HEK293 (cell line): ENCODE results near the gene COX20.

Experiments used
- BCL11A ChIP-seq: fragments of 450-650 bp; formaldehyde crosslinking; IDR thresholded peaks from 2 replicates; pipeline ENCODE4 v1.5.1; 2016; ENCODE audit warnings: low read depth, missing biosample characterization, missing genetic modification characterization
- KLF8 ChIP-seq: fragments of 450-650 bp; formaldehyde crosslinking; IDR thresholded peaks from 2 replicates; pipeline ENCODE4 v1.5.1; 2016; ENCODE audit warnings: missing biosample characterization, missing genetic modification characterization
- RBAK ChIP-seq: fragments of 450-650 bp; formaldehyde crosslinking; IDR thresholded peaks from 2 replicates; pipeline ENCODE4 v1.5.1; 2016; ENCODE audit warnings: missing biosample characterization, missing genetic modification characterization
- WT1 ChIP-seq: fragments of 450-650 bp; formaldehyde crosslinking; IDR thresholded peaks from 2 replicates; pipeline ENCODE4 v1.5.1; 2016; ENCODE audit warnings: missing biosample characterization, missing genetic modification characterization
- ZBTB20 ChIP-seq: fragments of 450-650 bp; formaldehyde crosslinking; IDR thresholded peaks from 2 replicates; pipeline ENCODE4 v1.5.1; 2016; ENCODE audit warnings: missing biosample characterization, missing genetic modification characterization
- ZNF223 ChIP-seq: fragments of 450-650 bp; formaldehyde crosslinking; IDR thresholded peaks from 2 replicates; pipeline ENCODE4 v1.5.1; 2016; ENCODE audit warnings: missing biosample characterization, missing genetic modification characterization
- ZNF302 ChIP-seq: fragments of 450-650 bp; formaldehyde crosslinking; IDR thresholded peaks from 2 replicates; pipeline ENCODE4 v1.5.1; 2016; ENCODE audit warnings: missing biosample characterization, missing genetic modification characterization, low read depth
- ZNF324 ChIP-seq: fragments of 450-650 bp; formaldehyde crosslinking; IDR thresholded peaks from 2 replicates; pipeline ENCODE4 v1.5.1; 2016; ENCODE audit warnings: missing biosample characterization, missing genetic modification characterization
- ZNF335 ChIP-seq: fragments of 450-650 bp; formaldehyde crosslinking; conservative IDR thresholded peaks from 2 replicates; pipeline ENCODE4 v1.5.1; 2016; ENCODE audit warnings: missing biosample characterization, missing genetic modification characterization
- ZNF433 ChIP-seq: fragments of 450-650 bp; formaldehyde crosslinking; IDR thresholded peaks from 2 replicates; pipeline ENCODE4 v1.5.1; 2016; ENCODE audit warnings: missing biosample characterization, missing genetic modification characterization, low read depth
- ZNF514 ChIP-seq: fragments of 450-650 bp; formaldehyde crosslinking; IDR thresholded peaks from 2 replicates; pipeline ENCODE4 v1.5.1; 2016; ENCODE audit warnings: missing biosample characterization, missing genetic modification characterization
- ZNF544 ChIP-seq: fragments of 450-650 bp; formaldehyde crosslinking; IDR thresholded peaks from 2 replicates; pipeline ENCODE4 v1.5.0; 2017; ENCODE audit warnings: missing biosample characterization, missing genetic modification characterization
- ZNF571 ChIP-seq: fragments of 450-650 bp; formaldehyde crosslinking; IDR thresholded peaks from 2 replicates; pipeline ENCODE4 v1.5.0; 2017; ENCODE audit warnings: missing biosample characterization, missing genetic modification characterization
- ZNF600 ChIP-seq: fragments of 450-650 bp; formaldehyde crosslinking; IDR thresholded peaks from 2 replicates; pipeline ENCODE4 v1.5.1; 2016; ENCODE audit warnings: missing biosample characterization, missing genetic modification characterization
- ZNF621 ChIP-seq: fragments of 450-650 bp; formaldehyde crosslinking; IDR thresholded peaks from 2 replicates; pipeline ENCODE4 v1.5.1; 2017; ENCODE audit warnings: missing biosample characterization, missing genetic modification characterization
- ZNF623 ChIP-seq: fragments of 450-650 bp; formaldehyde crosslinking; IDR thresholded peaks from 2 replicates; pipeline ENCODE4 v1.5.1; 2016; ENCODE audit warnings: missing biosample characterization, missing genetic modification characterization
- ZNF654 ChIP-seq: fragments of 450-650 bp; formaldehyde crosslinking; IDR thresholded peaks from 2 replicates; pipeline ENCODE4 v1.5.1; 2016; ENCODE audit warnings: low read depth, missing biosample characterization, missing genetic modification characterization
- ZSCAN23 ChIP-seq: fragments of 450-650 bp; formaldehyde crosslinking; IDR thresholded peaks from 2 replicates; pipeline ENCODE4 v1.5.1; 2016; ENCODE audit warnings: missing biosample characterization, missing genetic modification characterization
- ZXDB ChIP-seq: fragments of 450-650 bp; formaldehyde crosslinking; IDR thresholded peaks from 2 replicates; pipeline ENCODE4 v1.5.1; 2016; ENCODE audit warnings: missing biosample characterization, missing genetic modification characterization
- TF ChIP-seq, protein P1 (sequence below): fragments of 450-650 bp; formaldehyde crosslinking; IDR thresholded peaks from 2 replicates; pipeline ENCODE4 v1.5.1; 2016; ENCODE audit warnings: missing biosample characterization, missing genetic modification characterization
- TF ChIP-seq, protein P2 (sequence below): fragments of 450-650 bp; formaldehyde crosslinking; IDR thresholded peaks from 2 replicates; pipeline ENCODE4 v1.5.1; 2016; ENCODE audit warnings: missing biosample characterization, missing genetic modification characterization, low read depth
- TF ChIP-seq, protein P3 (sequence below): fragments of 450-650 bp; IDR thresholded peaks from 2 replicates; pipeline ENCODE4 v1.5.1; 2018; ENCODE audit warnings: missing biosample characterization, missing genetic modification characterization
- TF ChIP-seq, protein P4 (sequence below): IDR thresholded peaks from 2 replicates; pipeline ENCODE4 v1.6.1; 2011; ENCODE audit warnings: mild to moderate bottlenecking, low read depth, low read length, borderline replicate concordance
- TF ChIP-seq, protein P5 (sequence below): fragments of 450-650 bp; formaldehyde crosslinking; IDR thresholded peaks from 2 replicates; pipeline ENCODE4 v1.5.1; 2016; ENCODE audit warnings: missing biosample characterization, missing genetic modification characterization
- TF ChIP-seq, protein P6 (sequence below): fragments of 450-650 bp; formaldehyde crosslinking; IDR thresholded peaks from 2 replicates; pipeline ENCODE4 v1.5.1; 2016; ENCODE audit warnings: missing biosample characterization, missing genetic modification characterization
- TF ChIP-seq, protein P7 (sequence below): fragments of 450-650 bp; formaldehyde crosslinking; IDR thresholded peaks from 2 replicates; pipeline ENCODE4 v1.5.1; 2016; ENCODE audit warnings: missing biosample characterization, missing genetic modification characterization
- TF ChIP-seq, protein P8 (sequence below): fragments of 450-650 bp; formaldehyde crosslinking; IDR thresholded peaks from 2 replicates; pipeline ENCODE4 v1.5.1; 2017; ENCODE audit warnings: missing biosample characterization, mild to moderate bottlenecking, missing genetic modification characterization, moderate library complexity

Gene COX20

DNA sequence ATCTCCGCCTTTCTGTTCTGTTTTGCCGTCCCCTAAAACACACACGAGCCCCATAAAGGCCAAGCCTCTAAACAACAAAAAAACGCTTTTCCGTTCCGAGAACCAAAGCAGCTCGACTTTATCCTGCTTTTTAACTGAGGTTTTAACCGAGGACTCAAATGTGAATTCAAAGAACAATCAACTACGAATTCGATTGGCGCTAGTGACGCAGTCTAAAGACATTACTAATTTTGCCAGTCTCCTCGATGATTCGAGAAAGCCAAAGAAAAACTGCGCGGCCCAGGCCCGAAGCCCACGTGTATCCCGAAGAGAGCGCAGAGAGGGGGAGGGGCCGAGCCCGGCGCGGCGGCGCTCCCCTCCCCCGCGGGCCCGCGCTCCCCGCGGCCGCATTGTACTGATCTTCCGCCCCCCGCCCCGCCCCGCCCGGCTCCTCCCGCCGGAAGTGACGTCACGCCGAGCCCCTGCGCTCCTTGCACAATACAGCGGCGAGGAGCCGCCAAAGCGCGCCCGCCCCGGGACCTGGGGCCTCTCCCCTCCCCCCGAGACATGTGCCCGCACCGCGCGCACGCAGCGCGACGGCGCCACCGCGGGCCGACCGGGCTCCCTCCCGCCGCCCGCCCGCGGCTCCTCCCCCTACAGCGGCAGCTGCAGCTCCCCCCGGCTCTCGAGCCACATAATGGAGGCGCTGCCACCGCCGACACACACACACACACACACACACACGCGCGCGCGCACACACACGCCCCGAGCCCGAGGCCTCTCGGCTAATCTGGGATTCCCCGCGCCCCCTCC is 27.4 kb downstream of the COX20 start (continued):
- TF ChIP-seq ZNF223 (tag by site-specific recombination): no peak
- TF ChIP-seq ZNF433 (tag by site-specific recombination): no peak
- no peak for TF ChIP-seq ZNF654 (tag by site-specific recombination)
- no peak for TF ChIP-seq ZNF514 (tag by site-specific recombination)
- no peak for TF ChIP-seq ZNF544 (tag by site-specific recombination)
- TF ChIP-seq, protein P1, sequence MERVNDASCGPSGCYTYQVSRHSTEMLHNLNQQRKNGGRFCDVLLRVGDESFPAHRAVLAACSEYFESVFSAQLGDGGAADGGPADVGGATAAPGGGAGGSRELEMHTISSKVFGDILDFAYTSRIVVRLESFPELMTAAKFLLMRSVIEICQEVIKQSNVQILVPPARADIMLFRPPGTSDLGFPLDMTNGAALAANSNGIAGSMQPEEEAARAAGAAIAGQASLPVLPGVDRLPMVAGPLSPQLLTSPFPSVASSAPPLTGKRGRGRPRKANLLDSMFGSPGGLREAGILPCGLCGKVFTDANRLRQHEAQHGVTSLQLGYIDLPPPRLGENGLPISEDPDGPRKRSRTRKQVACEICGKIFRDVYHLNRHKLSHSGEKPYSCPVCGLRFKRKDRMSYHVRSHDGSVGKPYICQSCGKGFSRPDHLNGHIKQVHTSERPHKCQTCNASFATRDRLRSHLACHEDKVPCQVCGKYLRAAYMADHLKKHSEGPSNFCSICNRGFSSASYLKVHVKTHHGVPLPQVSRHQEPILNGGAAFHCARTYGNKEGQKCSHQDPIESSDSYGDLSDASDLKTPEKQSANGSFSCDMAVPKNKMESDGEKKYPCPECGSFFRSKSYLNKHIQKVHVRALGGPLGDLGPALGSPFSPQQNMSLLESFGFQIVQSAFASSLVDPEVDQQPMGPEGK (tag by site-specific recombination): peak; percentile 96
- TF ChIP-seq ZNF600 (tag by site-specific recombination): peak; percentile 63; the same call in 1 of the 2 replicates
- 0 out of 2 replicates have a peak, but pooled peaks have one; percentile 18 for TF ChIP-seq ZSCAN23 (tag by site-specific recombination)
- TF ChIP-seq ZXDB (tag by site-specific recombination): peak; percentile 41
- TF ChIP-seq ZNF621 (tag by site-specific recombination): no peak
- TF ChIP-seq ZNF623 (tag by site-specific recombination): peak; percentile 10; the same call in 1 of the 2 replicates
- TF ChIP-seq, protein P2, sequence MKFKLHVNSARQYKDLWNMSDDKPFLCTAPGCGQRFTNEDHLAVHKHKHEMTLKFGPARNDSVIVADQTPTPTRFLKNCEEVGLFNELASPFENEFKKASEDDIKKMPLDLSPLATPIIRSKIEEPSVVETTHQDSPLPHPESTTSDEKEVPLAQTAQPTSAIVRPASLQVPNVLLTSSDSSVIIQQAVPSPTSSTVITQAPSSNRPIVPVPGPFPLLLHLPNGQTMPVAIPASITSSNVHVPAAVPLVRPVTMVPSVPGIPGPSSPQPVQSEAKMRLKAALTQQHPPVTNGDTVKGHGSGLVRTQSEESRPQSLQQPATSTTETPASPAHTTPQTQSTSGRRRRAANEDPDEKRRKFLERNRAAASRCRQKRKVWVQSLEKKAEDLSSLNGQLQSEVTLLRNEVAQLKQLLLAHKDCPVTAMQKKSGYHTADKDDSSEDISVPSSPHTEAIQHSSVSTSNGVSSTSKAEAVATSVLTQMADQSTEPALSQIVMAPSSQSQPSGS (tag by site-specific recombination): peak; percentile 71
- TF ChIP-seq, protein P3, sequence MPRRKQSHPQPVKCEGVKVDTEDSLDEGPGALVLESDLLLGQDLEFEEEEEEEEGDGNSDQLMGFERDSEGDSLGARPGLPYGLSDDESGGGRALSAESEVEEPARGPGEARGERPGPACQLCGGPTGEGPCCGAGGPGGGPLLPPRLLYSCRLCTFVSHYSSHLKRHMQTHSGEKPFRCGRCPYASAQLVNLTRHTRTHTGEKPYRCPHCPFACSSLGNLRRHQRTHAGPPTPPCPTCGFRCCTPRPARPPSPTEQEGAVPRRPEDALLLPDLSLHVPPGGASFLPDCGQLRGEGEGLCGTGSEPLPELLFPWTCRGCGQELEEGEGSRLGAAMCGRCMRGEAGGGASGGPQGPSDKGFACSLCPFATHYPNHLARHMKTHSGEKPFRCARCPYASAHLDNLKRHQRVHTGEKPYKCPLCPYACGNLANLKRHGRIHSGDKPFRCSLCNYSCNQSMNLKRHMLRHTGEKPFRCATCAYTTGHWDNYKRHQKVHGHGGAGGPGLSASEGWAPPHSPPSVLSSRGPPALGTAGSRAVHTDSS: no peak; the same call in none of the 2 replicates
- no peak for TF ChIP-seq ZNF302 (tag by site-specific recombination)
- TF ChIP-seq, protein P4, sequence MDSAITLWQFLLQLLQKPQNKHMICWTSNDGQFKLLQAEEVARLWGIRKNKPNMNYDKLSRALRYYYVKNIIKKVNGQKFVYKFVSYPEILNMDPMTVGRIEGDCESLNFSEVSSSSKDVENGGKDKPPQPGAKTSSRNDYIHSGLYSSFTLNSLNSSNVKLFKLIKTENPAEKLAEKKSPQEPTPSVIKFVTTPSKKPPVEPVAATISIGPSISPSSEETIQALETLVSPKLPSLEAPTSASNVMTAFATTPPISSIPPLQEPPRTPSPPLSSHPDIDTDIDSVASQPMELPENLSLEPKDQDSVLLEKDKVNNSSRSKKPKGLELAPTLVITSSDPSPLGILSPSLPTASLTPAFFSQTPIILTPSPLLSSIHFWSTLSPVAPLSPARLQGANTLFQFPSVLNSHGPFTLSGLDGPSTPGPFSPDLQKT: no peak
- TF ChIP-seq ZNF335: no peak
- TF ChIP-seq WT1 (tag by site-specific recombination): peak; percentile 67
- TF ChIP-seq, protein P5, sequence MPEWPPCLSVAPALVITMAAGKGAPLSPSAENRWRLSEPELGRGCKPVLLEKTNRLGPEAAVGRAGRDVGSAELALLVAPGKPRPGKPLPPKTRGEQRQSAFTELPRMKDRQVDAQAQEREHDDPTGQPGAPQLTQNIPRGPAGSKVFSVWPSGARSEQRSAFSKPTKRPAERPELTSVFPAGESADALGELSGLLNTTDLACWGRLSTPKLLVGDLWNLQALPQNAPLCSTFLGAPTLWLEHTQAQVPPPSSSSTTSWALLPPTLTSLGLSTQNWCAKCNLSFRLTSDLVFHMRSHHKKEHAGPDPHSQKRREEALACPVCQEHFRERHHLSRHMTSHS (tag by site-specific recombination): no peak; the same call in 1 of the 2 replicates
- no peak for TF ChIP-seq RBAK (tag by site-specific recombination)
- TF ChIP-seq, protein P6, sequence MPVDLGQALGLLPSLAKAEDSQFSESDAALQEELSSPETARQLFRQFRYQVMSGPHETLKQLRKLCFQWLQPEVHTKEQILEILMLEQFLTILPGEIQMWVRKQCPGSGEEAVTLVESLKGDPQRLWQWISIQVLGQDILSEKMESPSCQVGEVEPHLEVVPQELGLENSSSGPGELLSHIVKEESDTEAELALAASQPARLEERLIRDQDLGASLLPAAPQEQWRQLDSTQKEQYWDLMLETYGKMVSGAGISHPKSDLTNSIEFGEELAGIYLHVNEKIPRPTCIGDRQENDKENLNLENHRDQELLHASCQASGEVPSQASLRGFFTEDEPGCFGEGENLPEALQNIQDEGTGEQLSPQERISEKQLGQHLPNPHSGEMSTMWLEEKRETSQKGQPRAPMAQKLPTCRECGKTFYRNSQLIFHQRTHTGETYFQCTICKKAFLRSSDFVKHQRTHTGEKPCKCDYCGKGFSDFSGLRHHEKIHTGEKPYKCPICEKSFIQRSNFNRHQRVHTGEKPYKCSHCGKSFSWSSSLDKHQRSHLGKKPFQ (tag by site-specific recombination): no peak
- no peak for TF ChIP-seq ZNF571 (tag by site-specific recombination)
- peak; percentile 76 for TF ChIP-seq ZNF324 (tag by site-specific recombination)
- peak; percentile 61; the same call in 1 of the 2 replicates for TF ChIP-seq BCL11A (tag by site-specific recombination)
- TF ChIP-seq, protein P7, sequence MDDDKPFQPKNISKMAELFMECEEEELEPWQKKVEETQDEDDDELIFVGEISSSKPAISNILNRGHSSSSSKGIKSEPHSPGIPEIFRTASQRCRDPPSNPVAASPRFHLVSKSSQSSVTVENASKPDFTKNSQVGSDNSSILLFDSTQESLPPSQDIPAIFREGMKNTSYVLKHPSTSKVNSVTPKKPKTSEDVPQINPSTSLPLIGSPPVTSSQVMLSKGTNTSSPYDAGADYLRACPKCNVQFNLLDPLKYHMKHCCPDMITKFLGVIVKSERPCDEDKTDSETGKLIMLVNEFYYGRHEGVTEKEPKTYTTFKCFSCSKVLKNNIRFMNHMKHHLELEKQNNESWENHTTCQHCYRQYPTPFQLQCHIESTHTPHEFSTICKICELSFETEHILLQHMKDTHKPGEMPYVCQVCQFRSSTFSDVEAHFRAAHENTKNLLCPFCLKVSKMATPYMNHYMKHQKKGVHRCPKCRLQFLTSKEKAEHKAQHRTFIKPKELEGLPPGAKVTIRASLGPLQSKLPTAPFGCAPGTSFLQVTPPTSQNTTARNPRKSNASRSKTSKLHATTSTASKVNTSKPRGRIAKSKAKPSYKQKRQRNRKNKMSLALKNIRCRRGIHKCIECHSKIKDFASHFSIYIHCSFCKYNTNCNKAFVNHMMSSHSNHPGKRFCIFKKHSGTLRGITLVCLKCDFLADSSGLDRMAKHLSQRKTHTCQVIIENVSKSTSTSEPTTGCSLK (tag by site-specific recombination): no peak
- TF ChIP-seq, protein P8, sequence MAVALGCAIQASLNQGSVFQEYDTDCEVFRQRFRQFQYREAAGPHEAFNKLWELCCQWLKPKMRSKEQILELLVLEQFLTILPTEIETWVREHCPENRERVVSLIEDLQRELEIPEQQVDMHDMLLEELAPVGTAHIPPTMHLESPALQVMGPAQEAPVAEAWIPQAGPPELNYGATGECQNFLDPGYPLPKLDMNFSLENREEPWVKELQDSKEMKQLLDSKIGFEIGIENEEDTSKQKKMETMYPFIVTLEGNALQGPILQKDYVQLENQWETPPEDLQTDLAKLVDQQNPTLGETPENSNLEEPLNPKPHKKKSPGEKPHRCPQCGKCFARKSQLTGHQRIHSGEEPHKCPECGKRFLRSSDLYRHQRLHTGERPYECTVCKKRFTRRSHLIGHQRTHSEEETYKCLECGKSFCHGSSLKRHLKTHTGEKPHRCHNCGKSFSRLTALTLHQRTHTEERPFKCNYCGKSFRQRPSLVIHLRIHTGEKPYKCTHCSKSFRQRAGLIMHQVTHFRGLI (tag by site-specific recombination): peak; percentile 51
- peak; percentile 96 for TF ChIP-seq KLF8 (tag by site-specific recombination)
- no peak for TF ChIP-seq ZBTB20 (tag by site-specific recombination)
